ENCODE results near the gene PRMT7. TPM values are rescaled to one million over a fixed set of nuclear protein-coding genes. Genes with fewer than 3 reads are reported as not detected.

The PRMT7 gene
- total RNA-seq, 1 donor from 2014 or later: 66.4 TPM

DNA sequence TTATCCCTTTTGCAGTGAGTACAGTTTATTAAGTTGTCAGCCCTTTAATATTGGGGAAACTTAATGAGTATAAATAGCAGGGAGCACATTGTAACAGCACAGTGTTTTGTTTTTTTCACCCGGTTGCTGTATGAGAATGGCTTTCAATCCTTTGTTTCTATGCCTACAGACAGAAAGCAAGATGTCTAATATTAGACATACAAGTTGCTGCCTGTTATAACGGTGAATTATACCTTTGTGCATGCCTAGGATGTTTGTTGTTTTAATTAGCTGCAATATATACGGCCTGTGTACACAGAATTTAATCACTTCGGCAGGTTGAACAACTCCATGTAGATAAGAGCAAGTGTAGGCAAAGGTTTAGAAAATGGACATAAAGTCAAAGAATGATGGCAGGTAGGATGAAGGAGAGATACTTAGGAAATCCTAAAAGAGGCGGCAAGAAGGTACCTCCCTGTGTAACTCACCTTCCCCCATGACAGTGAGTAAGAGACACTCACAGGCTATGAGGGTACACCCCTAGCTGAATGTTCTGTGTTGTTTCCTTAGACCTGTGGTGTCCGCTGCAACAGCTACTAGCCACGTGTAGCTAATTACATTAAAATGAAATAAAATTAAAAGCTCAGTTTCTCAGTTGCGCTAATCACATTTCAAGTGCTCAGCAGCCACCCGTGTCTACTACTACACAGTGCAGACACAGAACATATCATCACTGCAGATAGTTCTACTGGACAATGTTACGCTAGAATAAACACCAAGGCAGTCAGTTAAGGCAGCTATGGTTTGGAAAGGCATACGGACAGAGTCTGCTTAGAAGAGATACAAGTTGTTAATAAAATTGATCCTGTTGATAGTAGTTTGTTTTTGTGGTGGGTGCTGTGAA lies 11.0 kb upstream of the PRMT7 start:
- intact Hi-C loops (cut with micrococcal nuclease): no loop called here

DNA sequence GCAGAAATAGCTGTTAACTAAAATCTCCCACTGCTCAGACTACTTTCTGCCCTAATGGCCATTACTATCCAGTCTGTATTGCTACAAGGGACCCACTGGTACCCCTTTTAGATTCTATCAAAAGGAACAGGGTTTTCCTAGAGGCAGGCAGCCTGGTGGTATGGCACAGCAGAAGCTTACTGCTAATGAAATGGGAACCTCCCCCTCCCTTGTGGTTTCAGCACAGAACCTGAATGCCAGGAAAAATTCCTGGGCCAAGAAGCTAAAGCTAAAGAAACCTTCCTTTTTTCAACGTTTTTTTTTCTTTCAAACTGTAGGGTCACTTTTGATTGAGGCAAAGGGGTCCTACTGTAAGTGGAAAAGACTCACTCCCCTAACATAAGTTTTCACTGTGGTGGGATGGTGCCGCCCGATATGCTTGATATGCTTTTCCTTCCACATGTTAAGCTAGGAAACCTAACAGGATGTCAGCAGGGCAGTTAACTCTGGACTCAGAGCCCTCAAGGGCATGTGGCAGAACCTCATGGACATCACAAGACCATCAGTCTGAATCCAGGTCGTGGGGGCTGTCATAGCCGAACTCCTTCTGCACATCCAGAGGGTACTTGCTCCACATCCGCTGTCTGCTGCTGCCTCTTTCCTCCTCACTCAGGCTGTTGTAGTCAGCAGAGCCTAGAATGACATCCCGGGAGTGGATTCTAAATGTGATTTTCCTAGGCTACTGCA lies 9.9 kb upstream of the PRMT7 start:
- intact Hi-C loops (cut with micrococcal nuclease): no loop called here

DNA sequence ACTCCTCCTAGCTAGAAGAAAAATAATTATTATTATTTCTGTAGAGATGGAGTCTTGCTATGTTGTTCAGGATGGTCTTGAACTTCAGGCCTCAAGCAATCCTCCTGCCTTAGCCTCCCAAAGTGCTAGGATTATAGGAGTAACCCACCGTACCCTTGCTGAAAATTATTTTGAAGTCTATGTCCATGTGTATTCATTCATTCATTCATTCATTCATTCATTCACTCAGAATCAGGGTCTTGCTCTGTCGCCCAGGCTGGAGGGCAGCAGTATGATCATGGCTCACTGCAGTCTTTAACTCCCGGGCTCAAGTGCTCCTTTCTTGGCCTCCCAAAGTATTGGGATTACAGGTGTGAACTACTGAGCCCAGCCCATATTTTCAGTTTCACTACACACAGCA lies 4.2 kb upstream of the PRMT7 start:
- intact Hi-C loops (cut with micrococcal nuclease): no loop called here

DNA sequence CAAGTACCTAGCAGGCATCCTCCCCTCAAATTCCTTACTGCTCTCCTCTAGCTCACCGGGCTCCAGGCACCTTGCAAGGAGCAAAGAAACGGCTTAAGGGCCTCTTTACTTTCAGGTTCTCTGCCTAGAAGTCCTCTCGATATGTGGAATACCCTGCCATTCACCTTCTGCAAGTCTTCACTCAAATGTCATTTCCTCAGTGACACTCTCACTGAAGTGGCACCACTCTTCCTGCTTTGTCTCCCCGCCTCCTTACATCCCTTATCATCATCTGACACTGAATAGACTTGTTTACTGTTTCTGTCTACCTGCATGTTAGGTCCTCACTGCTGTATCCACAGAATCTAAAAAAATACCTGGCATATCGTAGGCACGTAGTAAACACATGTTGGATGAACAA lies 1.0 kb upstream of the PRMT7 start:
- intact Hi-C loops (cut with micrococcal nuclease): loop anchor here (1.0 to 10.0 kb wide), 17 partner anchors 19 to 1029 kb away; partner anchors contain the start of genes CENPT, COG8, CTCF and GFOD2

DNA sequence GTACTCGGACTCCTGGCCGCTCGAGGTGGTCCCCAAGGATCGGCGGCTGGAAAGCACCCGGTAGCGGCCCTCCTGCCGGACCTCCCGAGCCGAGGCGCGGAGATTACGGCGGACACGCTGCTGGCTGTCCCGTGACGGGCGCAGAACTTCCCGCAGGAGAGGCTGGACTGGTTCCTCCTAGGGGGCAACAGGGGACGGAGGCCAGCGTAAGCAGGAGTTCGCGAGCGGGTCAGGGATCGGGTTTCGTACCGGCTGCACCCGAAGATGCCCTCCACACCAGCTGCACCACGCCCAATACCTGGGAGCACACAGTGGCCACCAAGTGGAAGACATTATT lies 414 bp upstream of the PRMT7 start:
- intact Hi-C loops (cut with micrococcal nuclease): loop anchor here (1.0 to 10.0 kb wide), 17 partner anchors 18 to 1028 kb away; partner anchors contain the start of genes CENPT, COG8, CTCF and GFOD2

DNA sequence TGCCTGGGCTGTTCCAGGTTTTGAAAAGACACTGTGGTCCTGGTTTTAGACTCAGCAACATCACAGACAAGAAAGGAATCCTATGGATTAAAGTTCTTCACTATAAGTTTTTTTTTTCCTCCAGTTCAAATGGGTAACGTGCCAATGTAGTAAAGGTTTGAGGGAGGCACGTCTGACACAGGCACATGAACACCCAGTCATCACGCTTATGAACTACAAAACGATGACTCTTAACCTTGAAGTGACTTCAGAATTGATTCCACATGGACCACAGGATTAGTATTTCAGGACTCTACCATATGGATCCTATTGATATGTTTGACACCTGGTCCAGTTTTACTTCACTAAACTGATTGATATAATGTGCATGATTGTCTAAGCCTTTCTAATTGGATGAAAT lies 2.3 kb downstream of the PRMT7 start:
- intact Hi-C loops (cut with micrococcal nuclease): loop anchor here (5.0 to 10.0 kb wide), 2 partner anchors 376 to 468 kb away; partner anchors contain the start of genes CENPT, NUTF2, PSMB10 and THAP11

DNA sequence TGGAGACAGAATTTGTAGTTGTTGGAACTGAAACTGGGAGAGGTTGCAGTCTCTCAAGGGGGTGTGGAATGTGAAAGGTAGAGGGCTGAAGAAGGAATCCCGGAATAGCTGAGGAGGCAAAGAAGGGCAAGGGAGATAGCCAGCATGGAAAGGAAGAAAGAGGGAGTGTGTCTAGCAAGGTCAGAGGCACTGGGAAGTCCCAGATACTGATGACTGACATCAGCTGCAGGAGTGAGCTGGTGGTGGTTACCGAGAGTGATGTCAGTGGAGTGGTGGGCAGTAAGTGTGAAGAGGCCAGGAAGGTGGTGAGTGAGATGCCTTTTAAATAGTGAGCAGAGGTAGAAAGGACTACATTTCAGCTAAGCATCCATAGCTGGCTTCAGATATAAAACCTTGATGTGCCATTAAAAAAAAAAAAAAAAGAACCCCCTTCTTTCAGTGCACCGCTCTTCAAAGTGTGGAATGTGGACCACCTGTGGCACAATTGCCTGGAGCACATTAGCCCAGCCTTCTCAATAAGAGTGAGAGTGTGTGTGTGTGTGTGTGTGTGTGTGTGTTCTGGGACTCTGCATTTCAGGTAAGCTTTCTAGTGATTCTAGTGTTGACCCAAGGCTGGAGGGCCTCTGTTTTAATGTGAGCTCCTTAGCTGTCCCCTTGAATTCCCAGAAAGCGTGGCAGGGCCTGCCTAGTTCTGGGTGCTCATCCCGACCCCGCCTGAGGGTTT lies 8.5 kb downstream of the PRMT7 start:
- intact Hi-C loops (cut with micrococcal nuclease): loop anchor here (1.0 to 10.0 kb wide), 2 partner anchors 8 to 475 kb away; partner anchors contain the start of genes CENPT, NUTF2, PRMT7 and THAP11

DNA sequence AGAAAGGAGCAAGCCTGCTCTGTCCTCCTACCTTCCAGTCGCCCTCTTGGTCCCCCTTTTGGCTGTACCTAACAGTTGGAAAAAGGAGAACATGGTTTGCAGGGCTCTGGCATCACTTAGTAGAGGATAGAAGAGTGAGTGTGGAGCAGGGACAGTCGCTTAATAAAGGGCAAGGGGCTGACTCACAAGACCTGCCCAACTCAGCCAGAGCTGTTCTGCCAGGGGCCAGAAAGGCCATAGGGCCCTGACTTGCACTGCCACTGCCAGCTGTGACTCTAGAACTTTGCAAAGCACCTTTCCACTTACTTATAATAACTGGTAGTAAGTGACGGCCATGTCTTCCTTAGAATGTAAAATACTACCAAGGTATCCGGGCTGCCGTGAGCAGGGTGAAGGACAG lies 13.5 kb downstream of the PRMT7 start:
- intact Hi-C loops (cut with micrococcal nuclease): no loop called here

DNA sequence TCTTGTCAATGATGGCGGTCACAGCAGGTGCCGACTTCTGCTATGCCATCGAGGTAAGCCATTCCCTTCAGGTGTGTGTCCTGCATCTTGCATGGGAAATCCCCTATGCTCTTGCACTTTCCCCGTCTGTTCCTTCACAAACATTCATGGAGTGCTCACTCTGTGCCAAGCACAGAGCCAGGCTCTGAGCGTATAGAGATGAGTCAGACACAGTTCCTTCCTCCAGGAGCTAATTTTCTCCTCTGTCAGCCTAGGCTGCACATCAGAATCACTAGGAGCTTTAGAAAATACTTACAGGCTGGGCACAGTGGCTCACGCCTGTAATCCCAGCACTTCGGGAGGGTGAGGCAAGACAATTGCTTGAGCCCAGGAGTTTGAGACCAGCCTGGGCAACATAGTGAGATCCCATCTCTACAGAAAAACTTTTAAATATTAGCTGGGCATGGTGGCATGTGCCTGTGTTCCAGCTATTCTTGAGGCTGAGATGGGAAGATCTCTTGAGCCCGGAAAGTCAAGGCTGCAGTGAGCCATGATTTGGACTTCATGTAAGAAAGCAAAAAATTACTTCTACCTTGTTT lies 14.1 kb downstream of the PRMT7 start:
- intact Hi-C loops (cut with micrococcal nuclease): loop anchor here (5.0 kb wide), 1 partner anchor 238 kb away; the partner anchor contains the start of gene NFATC3

DNA sequence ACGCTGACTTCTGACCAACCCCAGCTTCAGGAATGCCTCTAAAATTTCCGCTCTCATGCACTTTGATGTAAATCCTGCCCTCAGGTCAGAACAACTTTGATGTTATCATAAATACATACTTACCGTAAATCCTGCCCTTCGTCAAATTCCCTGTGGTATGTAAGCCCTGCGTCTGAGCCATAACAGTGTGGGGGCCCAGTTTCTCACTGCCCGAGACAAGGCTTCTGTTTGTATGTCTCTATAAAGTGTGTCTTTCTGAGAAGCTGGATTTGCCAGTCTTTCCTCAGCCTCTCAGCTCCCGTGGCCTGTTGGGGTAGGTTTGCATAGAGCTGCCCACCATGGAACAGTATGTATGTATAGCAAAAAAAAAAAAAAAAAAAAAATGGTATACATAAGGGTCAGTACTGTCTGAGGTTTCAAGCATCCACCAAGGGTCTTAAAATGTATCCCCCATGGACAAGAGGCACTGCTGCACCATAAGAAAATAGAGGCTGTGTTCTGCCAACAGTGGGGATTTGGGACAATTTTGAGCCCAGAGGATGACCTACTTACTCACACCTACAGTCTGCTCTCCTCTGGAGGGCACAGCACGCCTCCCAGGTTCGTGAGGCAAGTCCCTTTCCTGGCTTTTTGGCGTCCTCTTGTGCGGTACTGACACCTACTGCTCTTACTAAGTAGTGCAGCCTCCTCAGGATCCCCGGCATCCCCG lies 17.5 kb downstream of the PRMT7 start:
- intact Hi-C loops (cut with micrococcal nuclease): loop anchor here (1.0 to 5.0 kb wide), 5 partner anchors 18 to 241 kb away; partner anchors contain the start of genes NFATC3, PLA2G15 and SLC7A6OS

DNA sequence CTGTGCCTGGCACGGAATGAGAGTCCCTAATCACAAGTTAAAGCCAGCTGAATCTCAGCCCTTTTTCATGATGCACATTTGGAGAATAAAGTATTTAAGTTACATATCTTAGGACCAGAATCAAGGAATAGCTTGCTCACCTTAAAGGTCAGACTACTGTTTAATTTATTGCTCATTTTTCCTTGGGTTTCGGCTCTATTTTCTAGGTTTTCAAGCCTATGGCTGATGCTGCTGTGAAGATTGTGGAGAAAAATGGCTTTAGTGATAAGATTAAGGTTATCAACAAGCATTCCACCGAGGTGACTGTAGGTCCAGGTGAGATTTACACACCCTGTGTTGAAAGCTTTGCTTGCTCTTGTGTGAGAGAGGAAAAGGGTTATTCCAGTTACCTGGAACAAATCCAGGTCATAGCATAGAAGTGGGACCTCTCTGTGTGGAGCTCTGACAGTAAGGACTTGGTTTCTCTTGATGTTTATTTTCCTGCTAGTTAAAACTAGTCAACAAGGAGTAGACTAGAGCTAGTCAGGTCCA lies 18.1 kb downstream of the PRMT7 start:
- intact Hi-C loops (cut with micrococcal nuclease): loop anchor here (1.0 to 5.0 kb wide), 5 partner anchors 19 to 242 kb away; partner anchors contain the start of genes NFATC3, PLA2G15 and SLC7A6OS

DNA sequence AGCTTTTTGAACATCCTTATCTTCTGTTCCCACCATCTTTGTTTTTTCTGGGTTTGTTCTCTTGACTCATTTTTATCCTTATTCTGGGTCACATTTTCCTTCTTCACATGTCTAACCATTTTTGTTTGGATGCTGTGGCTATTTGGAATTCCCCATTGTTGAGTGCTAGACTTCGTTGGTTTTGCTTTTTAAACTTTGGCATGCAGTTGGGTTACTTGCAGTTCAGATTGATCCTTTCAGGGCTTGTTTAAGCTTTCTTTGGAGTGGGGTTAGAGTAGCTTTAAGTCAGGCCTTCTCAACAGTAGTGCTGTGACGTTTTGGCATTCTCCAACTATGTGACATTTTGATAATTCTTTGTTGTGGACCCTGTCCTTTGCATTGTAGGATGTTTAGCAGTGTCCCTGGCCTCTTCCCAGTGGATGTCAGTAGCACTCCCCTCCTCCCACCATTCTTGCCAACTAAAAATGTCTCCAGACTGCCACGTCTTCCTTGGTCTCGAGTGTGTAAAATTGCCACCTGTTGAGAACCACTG lies 21.1 kb downstream of the PRMT7 start:
- intact Hi-C loops (cut with micrococcal nuclease): no loop called here

DNA sequence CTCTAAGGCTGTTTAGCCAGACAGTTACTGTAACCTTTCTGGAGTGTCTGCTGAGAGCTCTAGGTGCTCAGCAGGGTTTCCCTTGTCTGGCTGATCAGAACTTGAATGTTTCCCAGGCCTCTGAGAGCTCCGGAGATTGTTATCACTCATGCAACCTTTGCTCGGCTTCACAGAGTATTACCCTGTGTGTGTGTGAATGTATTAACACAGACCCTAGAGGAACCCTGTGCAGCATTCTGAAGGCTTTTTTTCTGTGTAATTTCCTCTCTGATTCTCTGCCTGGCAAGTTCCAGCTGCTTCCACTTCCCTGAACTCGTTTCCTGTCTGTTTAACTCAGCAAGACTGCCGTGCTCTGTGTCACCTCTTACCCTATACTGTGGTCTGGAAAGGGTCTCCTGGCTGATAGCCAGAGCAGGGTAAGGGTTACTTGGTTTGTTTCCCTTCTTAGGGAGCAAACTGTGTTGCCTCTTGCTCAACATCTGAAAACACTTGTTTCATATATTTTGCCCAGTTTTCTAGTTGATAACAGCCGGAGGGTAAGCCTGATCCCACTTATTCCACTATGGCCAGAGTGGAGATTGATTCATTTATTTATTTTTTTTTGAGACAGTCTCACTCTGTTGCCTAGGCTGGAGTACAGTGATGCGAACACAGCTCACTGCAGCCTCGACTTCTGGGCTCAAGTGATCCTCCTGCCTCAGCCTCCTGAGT lies 21.7 kb downstream of the PRMT7 start:
- intact Hi-C loops (cut with micrococcal nuclease): no loop called here

DNA sequence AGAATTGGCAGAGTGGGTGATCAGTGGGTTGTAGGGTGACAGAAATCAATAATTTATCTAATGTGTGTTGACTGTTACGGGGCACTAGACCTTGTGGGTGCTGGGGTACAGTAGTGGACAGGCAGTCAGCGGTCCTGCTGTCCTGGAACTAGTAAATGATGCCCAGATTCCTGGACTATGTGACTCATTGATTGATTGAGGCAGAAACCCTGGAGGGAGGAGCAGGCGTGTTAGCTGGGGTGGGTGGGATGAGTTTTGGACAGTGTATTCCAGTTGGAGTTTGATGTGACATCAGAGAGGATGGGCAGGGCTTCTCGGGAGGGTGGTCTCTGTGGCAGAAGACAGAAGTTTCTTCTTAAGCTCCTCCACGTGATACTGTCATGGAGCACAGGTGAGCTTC lies 24.4 kb downstream of the PRMT7 start:
- intact Hi-C loops (cut with micrococcal nuclease): no loop called here

DNA sequence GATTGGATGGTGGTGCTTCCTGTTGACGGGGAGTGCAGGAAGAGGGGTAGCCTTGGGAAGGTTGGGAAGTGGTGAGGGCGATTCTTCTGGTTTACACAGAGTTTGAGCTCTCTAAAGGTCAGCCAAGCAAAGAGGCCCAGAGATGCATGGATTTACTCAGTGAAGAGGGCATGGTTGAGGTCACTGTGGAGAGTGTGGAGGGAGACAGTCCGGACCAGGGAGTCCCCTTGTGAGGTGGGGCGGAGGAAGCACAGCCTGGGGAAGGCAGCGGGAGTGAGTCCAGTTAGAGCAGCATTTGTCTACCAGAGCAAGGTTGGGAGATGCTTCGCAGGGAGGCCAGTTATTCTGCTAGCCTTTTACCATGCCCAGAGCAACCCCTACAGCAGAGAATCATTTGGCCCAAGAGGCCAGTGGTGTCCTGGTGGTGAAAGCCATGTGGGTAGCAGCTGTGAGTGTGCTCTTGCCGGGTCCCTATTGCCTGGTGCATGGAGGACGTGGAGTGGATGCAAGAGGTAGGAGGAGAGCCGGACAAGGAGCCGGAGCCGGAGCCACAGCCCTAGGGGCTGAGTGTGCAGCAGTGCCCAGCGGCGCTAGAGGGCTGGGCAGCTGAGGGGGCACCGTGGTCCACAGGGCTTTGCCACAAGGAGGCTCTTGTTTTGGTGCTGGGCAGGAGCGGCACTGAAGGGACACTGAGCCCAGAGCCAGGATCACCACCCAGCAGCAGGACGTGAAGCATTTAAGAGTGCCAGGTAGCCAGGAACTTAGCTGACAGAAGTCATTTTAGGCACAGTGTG lies 27.7 kb downstream of the PRMT7 start:
- intact Hi-C loops (cut with micrococcal nuclease): no loop called here

DNA sequence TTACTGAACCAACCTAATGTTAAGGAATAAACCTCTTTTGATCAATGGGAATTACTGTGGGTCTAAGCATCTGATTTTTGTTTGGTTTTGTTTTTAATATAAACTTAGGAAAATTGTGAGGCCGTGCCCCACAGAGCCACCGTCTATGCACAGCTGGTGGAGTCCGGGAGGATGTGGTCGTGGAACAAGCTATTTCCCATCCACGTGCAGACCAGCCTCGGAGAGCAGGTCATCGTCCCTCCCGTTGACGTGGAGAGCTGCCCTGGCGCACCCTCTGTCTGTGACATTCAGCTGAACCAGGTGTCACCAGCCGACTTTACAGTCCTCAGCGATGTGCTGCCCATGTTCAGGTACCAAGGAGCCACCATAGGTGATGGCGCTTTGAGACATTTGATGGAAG lies 28.4 kb downstream of the PRMT7 start:
- intact Hi-C loops (cut with micrococcal nuclease): no loop called here

DNA sequence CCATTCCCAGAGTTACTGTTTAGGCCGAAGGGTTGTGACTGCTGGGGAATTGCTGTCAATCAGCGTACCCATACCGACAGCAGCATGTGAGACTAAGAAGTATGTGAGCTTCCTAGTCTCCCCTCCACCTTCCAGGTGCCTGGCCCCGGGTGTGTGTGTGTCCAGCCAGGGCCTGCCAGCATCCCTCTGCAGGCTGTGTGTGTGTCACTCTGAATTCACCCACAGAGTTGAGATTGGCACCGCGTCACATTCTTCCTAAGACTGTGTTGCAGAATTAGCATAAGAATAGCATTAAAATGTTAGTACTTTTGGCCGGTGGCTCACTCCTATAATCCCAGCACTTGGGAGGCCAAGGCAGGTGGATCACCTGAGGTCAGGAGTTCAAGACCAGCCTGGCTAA lies 31.8 kb downstream of the PRMT7 start:
- intact Hi-C loops (cut with micrococcal nuclease): no loop called here

DNA sequence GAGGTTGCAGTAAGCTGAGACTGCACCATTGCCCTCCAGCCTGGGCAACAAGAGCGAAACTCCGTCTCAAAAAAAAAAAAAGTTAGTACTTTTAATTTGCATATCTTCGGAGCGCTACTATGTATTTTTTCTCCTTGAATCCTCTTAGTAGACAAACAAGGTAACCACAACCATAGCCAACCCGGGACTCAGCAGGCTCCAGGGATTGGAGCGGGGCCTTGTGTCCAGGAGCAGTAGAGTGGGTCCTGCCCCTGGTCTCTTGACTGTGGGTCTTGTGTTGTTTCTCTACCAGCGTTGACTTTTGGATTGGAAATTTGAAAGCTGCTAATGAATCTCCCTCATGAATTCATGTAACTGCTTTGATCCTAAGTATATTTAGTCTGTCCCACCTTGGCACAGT lies 32.3 kb downstream of the PRMT7 start:
- intact Hi-C loops (cut with micrococcal nuclease): no loop called here
